Testis (tissue), 2 donors: ENCODE measurements around the gene GPC1.

Experiments
- POLR2A ChIP-seq: fragments of 450-650 bp; IDR thresholded peaks from one replicate; pipeline ENCODE4 v1.6.1; 2017; ENCODE audit warnings: antibody characterized with exemption, mild to moderate bottlenecking, moderate library complexity
- TF ChIP-seq, protein P1 (sequence below), 3 experiments: fragments of 450-650 bp in 2 of 3; fragments of 200-600 bp in 1 of 3; sonication (generic) in 1 of 3; IDR thresholded peaks; one replicate each; pipeline ENCODE4 v1.5.1; 2016 to 2019; ENCODE audit warnings: antibody characterized with exemption in 3 of 3, mild to moderate bottlenecking in 2 of 3, moderate library complexity in 1 of 3

DNA sequence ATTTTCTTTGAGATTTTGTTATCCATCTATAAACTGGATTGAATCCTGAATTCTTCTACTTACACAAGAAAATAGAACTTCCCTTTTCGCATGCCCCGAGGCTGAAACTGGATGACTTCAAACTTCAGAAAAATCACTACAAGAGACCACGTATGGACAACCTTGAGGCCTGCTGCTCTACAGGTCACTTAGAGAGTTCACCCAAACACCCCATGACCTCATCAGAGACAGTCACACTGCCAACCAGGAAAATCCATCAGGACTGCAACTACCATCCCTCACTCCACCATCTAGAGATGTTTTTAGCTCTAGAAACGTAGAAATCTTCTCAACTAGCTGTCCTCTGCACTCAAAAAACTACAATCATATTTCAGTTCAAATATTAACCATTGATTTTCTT is 18.6 kb upstream of the GPC1 start:
- TF ChIP-seq, protein P1, sequence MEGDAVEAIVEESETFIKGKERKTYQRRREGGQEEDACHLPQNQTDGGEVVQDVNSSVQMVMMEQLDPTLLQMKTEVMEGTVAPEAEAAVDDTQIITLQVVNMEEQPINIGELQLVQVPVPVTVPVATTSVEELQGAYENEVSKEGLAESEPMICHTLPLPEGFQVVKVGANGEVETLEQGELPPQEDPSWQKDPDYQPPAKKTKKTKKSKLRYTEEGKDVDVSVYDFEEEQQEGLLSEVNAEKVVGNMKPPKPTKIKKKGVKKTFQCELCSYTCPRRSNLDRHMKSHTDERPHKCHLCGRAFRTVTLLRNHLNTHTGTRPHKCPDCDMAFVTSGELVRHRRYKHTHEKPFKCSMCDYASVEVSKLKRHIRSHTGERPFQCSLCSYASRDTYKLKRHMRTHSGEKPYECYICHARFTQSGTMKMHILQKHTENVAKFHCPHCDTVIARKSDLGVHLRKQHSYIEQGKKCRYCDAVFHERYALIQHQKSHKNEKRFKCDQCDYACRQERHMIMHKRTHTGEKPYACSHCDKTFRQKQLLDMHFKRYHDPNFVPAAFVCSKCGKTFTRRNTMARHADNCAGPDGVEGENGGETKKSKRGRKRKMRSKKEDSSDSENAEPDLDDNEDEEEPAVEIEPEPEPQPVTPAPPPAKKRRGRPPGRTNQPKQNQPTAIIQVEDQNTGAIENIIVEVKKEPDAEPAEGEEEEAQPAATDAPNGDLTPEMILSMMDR (IDR thresholded peaks at IDR 0.05): no peak
- no peak for TF ChIP-seq POLR2A
